ENCODE results near the gene KRT36. TPM values are rescaled to one million over a fixed set of nuclear protein-coding genes. Genes with fewer than 3 reads are reported as not detected.

Gene KRT36
- total and polyA plus RNA-seq, 2 of the 8 experiments (the other 6 are each of a cell fraction or from before 2014, with no cell fraction given) = not detected

DNA sequence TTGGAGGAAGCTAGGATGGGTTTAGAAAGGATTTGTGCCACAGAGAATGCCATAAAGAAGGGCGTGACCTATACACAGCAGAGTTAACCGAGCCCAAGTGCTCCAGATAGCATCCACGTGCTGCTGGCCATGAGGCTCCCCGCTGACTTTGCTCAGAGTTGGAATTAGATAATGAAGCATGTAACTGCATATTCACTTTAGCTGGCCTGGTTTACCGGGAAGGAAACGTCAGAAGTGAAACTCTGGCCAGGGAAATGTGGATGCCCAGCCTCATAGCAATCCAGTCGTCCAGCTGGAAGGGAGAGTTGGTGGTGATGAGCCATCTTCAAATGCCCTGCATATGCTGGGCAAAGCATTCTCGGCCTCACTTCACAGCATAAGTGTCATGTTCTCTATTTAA is 14.8 kb downstream of the KRT36 start:
- H3K9ac ChIP-seq (replicated peaks in 1 of 4; ENCODE audit: extremely low read depth in 1 of 4, low read depth in 3 of 4, low read length in 3 of 4) = no peak overlapping the region
- H3K27ac ChIP-seq (ENCODE audit: low read depth, low read length) = no peak overlapping the region
- no peaks in the 10 kb centered on the region for H3K79me2 ChIP-seq (ENCODE audit: control insufficient read depth in 1 of 2, insufficient read depth in 2 of 2, low read length in 2 of 2)
- H2BK20ac ChIP-seq (ENCODE audit: low read length) = no peak overlapping the region
- H3K18ac ChIP-seq (ENCODE audit: extremely low read depth, low read length) = no peak overlapping the region
- ChIA-PET CTCF (ENCODE audit: partially characterized antibody) (interaction anchor here (1.2 to 2.0 kb wide), 4 partner anchors 9 to 96 kb away, joined by 3 to 7 read pairs (median 4); no protein-coding TSS in a partner anchor), POLR2A (ENCODE audit: partially characterized antibody) (interaction anchor here (1.1 kb wide), 1 partner anchor 215 kb away, joined by 4 read pairs; no protein-coding TSS in a partner anchor)
- no peaks in the 10 kb centered on the region for H3K36me3 ChIP-seq (ENCODE audit: control insufficient read depth in 2 of 4, insufficient read depth in 4 of 4, low read length in 3 of 4)
- WGBS, 2 experiments (ENCODE audit: extremely low coverage in 1 of 2, insufficient coverage in 1 of 2, insufficient read length in 1 of 2, insufficient replicate concordance in 2 of 2, low coverage in 1 of 2, low lambda C conversion rate in 2 of 2, missing lambda C conversion rate in 1 of 2) = 87% methylated on average over 8 of the region's 8 CpGs; no CpG with 5 or more reads in 1 of the 2 experiments
- H2BK120ac ChIP-seq (replicated peaks; ENCODE audit: low read depth, low read length) = no peak overlapping the region
- H4K8ac ChIP-seq (ENCODE audit: extremely low read depth, insufficient read depth, low read length) = no peak overlapping the region
- DNase-seq (ENCODE audit: low read depth in 1 of 2, low spot score in 2 of 2) (no peak), FAIRE-seq (no peak)
- no peak overlapping the region for H3K4me2 ChIP-seq (ENCODE audit: insufficient read depth in 1 of 2, low read depth in 2 of 2, low read length in 2 of 2)
- no peak overlapping the region for H2AFZ ChIP-seq (ENCODE audit: low read length)
- no peak overlapping the region for H2BK5ac ChIP-seq (ENCODE audit: low read depth, low read length)
- no peak overlapping the region for H3K4ac ChIP-seq (replicated peaks; ENCODE audit: insufficient read length, low read depth, low read length)
- H2BK15ac ChIP-seq (ENCODE audit: low read length) = no peak overlapping the region
- no peak overlapping the region for H4K5ac ChIP-seq (ENCODE audit: insufficient read length, low read depth, low read length)
- no peak overlapping the region for H2AK5ac ChIP-seq (ENCODE audit: low read depth, low read length)
- no peaks in the 10 kb centered on the region; a peak in 2 of 7 replicates for H3K27me3 ChIP-seq (replicated peaks in 1 of 4; ENCODE audit: control insufficient read depth in 3 of 4, extremely low read depth in 1 of 4, insufficient read depth in 3 of 4, low read length in 3 of 4)
- no peak overlapping the region for H4K91ac ChIP-seq (replicated peaks; ENCODE audit: insufficient read length, low read length)
- no peak overlapping the region for H3K14ac ChIP-seq (ENCODE audit: insufficient read length)
- H3K9me3 ChIP-seq (ENCODE audit: insufficient read depth in 2 of 2, low read depth in 1 of 2, low read length in 1 of 2) = no peaks in the 10 kb centered on the region
- H3K4me1 ChIP-seq (replicated peaks in 1 of 4; ENCODE audit: control insufficient read depth in 3 of 4, insufficient read depth in 4 of 4, low read length in 3 of 4) = no peaks in the 10 kb centered on the region
- no peak overlapping the region for H3K23ac ChIP-seq (ENCODE audit: insufficient read length)
- no peak overlapping the region for H3K4me3 ChIP-seq (ENCODE audit: extremely low read depth in 1 of 4, insufficient read depth in 2 of 4, low read depth in 3 of 4, low read length in 4 of 4)
- no peaks in the 10 kb centered on the region for H3K23me2 ChIP-seq (ENCODE audit: low read depth, low read length)
- no peak overlapping the region for H3K56ac ChIP-seq (replicated peaks; ENCODE audit: insufficient read length, low read depth, low read length)
- H2BK12ac ChIP-seq (ENCODE audit: low read depth, low read length) = no peak overlapping the region
- no peaks in the 10 kb centered on the region for H3K79me1 ChIP-seq (ENCODE audit: low read depth, low read length)
- no peaks in the 10 kb centered on the region for H4K20me1 ChIP-seq (replicated peaks in 1 of 2; ENCODE audit: control insufficient read depth in 1 of 2, insufficient read depth in 2 of 2, low read length in 2 of 2)
- TF ChIP-seq SRF (IDR thresholded peaks at IDR 0.05; ENCODE audit: low read depth, low read length) (no peak), SP1 (IDR thresholded peaks at IDR 0.05; ENCODE audit: low read depth, low read length) (no peak), SIRT6 (IDR thresholded peaks at IDR 0.05; ENCODE audit: low read length) (no peak), FOSL1 (IDR thresholded peaks at IDR 0.05; ENCODE audit: insufficient read depth, low read depth, low read length) (no peak), BCL11A (IDR thresholded peaks at IDR 0.05; ENCODE audit: low read depth in 2 of 2, low read length in 2 of 2) (no peak), GTF2F1 (IDR thresholded peaks at IDR 0.05; ENCODE audit: borderline replicate concordance, low read depth, low read length) (no peak), POU5F1 (IDR thresholded peaks at IDR 0.05; ENCODE audit: low read depth, low read length) (no peak), NANOG (IDR thresholded peaks at IDR 0.05; ENCODE audit: insufficient read depth, low read depth, low read length, poor library complexity, severe bottlenecking) (no peak)
- TF ChIP-seq, protein P1, sequence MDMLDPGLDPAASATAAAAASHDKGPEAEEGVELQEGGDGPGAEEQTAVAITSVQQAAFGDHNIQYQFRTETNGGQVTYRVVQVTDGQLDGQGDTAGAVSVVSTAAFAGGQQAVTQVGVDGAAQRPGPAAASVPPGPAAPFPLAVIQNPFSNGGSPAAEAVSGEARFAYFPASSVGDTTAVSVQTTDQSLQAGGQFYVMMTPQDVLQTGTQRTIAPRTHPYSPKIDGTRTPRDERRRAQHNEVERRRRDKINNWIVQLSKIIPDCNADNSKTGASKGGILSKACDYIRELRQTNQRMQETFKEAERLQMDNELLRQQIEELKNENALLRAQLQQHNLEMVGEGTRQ (IDR thresholded peaks at IDR 0.05; ENCODE audit: low read length) = no peak
- TF ChIP-seq, protein P2, sequence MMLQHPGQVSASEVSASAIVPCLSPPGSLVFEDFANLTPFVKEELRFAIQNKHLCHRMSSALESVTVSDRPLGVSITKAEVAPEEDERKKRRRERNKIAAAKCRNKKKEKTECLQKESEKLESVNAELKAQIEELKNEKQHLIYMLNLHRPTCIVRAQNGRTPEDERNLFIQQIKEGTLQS (IDR thresholded peaks at IDR 0.05; ENCODE audit: insufficient read depth, low read depth, low read length) = no peak
- TF ChIP-seq, protein P3, sequence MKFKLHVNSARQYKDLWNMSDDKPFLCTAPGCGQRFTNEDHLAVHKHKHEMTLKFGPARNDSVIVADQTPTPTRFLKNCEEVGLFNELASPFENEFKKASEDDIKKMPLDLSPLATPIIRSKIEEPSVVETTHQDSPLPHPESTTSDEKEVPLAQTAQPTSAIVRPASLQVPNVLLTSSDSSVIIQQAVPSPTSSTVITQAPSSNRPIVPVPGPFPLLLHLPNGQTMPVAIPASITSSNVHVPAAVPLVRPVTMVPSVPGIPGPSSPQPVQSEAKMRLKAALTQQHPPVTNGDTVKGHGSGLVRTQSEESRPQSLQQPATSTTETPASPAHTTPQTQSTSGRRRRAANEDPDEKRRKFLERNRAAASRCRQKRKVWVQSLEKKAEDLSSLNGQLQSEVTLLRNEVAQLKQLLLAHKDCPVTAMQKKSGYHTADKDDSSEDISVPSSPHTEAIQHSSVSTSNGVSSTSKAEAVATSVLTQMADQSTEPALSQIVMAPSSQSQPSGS (IDR thresholded peaks at IDR 0.05; ENCODE audit: low read length) = no peak
